Peyer's patch (tissue), 4 donors: Measurements from ENCODE around the gene MRPL49.

Source experiments
- CTCF ChIP-seq, 6 experiments: fragments of 450-650 bp in 4 of 6; fragments of 200-600 bp in 2 of 6; sonication (generic) in 1 of 6; IDR thresholded peaks; one replicate each; pipeline ENCODE4 v1.5.1; 2017 to 2019; ENCODE audit warnings: antibody characterized with exemption in 6 of 6, mild to moderate bottlenecking in 3 of 6, moderate library complexity in 1 of 6
- POLR2A ChIP-seq, 2 donors: fragments of 450-650 bp; IDR thresholded peaks; one replicate each; pipeline ENCODE4 v1.5.1; 2017; ENCODE audit warnings: antibody characterized with exemption in 2 of 2, mild to moderate bottlenecking in 2 of 2, moderate library complexity in 2 of 2

GRCh38 chr11:65169164-65169641 lies 47.1 kb downstream of the MRPL49 start:
- TF ChIP-seq CTCF (IDR thresholded peaks at IDR 0.05) (no peak), POLR2A (IDR thresholded peaks at IDR 0.05) (no peak)
